HEK293 (cell line): ENCODE results near the gene SYNE1.

ENCODE experiments used
- CTCF ChIA-PET: fragments of 350-600 bp; formaldehyde crosslinking; extraction: SDS; loops from one replicate; lab custom pipeline; 2021; ENCODE audit warnings: antibody characterized with exemption; lab: Yijun Ruan, JAX
- POLR2A ChIA-PET: fragments of 300-600 bp; formaldehyde crosslinking; extraction: SDS; loops from one replicate; lab custom pipeline; 2020; ENCODE audit warnings: antibody characterized with exemption, inconsistent platforms; lab: Yijun Ruan, JAX
- H3K27ac ChIP-seq: fragments of 200-500 bp; sonication (Bioruptor generic); 2 replicates; pipeline ENCODE4 v1.5.1; 2014; ENCODE audit warnings: low read depth, low read length, control low read depth, inconsistent platforms; ENCODE audit errors: extremely low read depth
- H3K36me3 ChIP-seq, 2 experiments: fragments of 200-500 bp in 1 of 2; sonication (Bioruptor generic) in 1 of 2; 1 replicate in 1 of 2; 2 replicates in 1 of 2; pipeline ENCODE4 v1.5.1; 2014 to 2017; ENCODE audit warnings: inconsistent platforms in 2 of 2, low read length in 2 of 2; ENCODE audit not compliant: control insufficient read depth in 2 of 2, insufficient read depth in 1 of 2
- H3K4me1 ChIP-seq: fragments of 200-500 bp; sonication (Bioruptor generic); 2 replicates; pipeline ENCODE4 v1.5.1; 2014; ENCODE audit warnings: mild to moderate bottlenecking, low read length, inconsistent platforms; ENCODE audit not compliant: control insufficient read depth, insufficient read depth
- H3K4me3 ChIP-seq: 2 replicates; pipeline ENCODE4 v1.5.1; 2011; ENCODE audit warnings: low read depth, mild to moderate bottlenecking, control low read depth, low read length, moderate library complexity
- H3K9me3 ChIP-seq: fragments of 200-500 bp; sonication (Bioruptor generic); 2 replicates; pipeline ENCODE4 v1.5.1; 2014; ENCODE audit warnings: low read depth, low read length, inconsistent platforms; ENCODE audit not compliant: control insufficient read depth, insufficient read depth
- MEIS1 ChIP-seq: sonication (generic); formaldehyde crosslinking; IDR thresholded peaks from 2 replicates; pipeline ENCODE4 v1.8.1; 2022; ENCODE audit warnings: missing genetic modification reagents, mild to moderate bottlenecking, borderline replicate concordance
- OSR2 ChIP-seq: fragments of 450-650 bp; formaldehyde crosslinking; IDR thresholded peaks from 2 replicates; pipeline ENCODE4 v1.5.1; 2016; ENCODE audit warnings: missing biosample characterization, missing genetic modification characterization
- PRDM1 ChIP-seq: fragments of 450-650 bp; formaldehyde crosslinking; IDR thresholded peaks from 2 replicates; pipeline ENCODE4; 2016; ENCODE audit warnings: missing biosample characterization, missing genetic modification characterization
- WT1 ChIP-seq: fragments of 450-650 bp; formaldehyde crosslinking; IDR thresholded peaks from 2 replicates; pipeline ENCODE4 v1.5.1; 2016; ENCODE audit warnings: missing biosample characterization, missing genetic modification characterization
- YY1 ChIP-seq: fragments of 450-650 bp; formaldehyde crosslinking; IDR thresholded peaks from 2 replicates; pipeline ENCODE4 v1.5.1; 2018; ENCODE audit warnings: missing biosample characterization, missing genetic modification characterization
- ZFP3 ChIP-seq: fragments of 450-650 bp; formaldehyde crosslinking; IDR thresholded peaks from 2 replicates; pipeline ENCODE4 v1.5.1; 2016; ENCODE audit warnings: low read depth, missing biosample characterization, missing genetic modification characterization
- ZNF10 ChIP-seq: fragments of 450-650 bp; formaldehyde crosslinking; IDR thresholded peaks from 2 replicates; pipeline ENCODE4 v1.5.1; 2017; ENCODE audit warnings: missing biosample characterization, missing genetic modification characterization
- ZNF426 ChIP-seq: fragments of 450-650 bp; formaldehyde crosslinking; IDR thresholded peaks from 2 replicates; pipeline ENCODE4 v1.5.1; 2017; ENCODE audit warnings: missing biosample characterization, missing genetic modification characterization, mild to moderate bottlenecking, inconsistent platforms, moderate library complexity
- ZNF510 ChIP-seq: fragments of 450-650 bp; formaldehyde crosslinking; IDR thresholded peaks from 2 replicates; pipeline ENCODE4 v1.5.1; 2018; ENCODE audit warnings: mild to moderate bottlenecking, missing genetic modification characterization, missing biosample characterization; ENCODE audit not compliant: insufficient replicate concordance
- ZNF529 ChIP-seq: fragments of 450-650 bp; formaldehyde crosslinking; IDR thresholded peaks from 2 replicates; pipeline ENCODE4 v1.5.1; 2017; ENCODE audit warnings: missing genetic modification characterization, missing biosample characterization; ENCODE audit not compliant: insufficient replicate concordance
- ZNF660 ChIP-seq: fragments of 450-650 bp; IDR thresholded peaks from 2 replicates; pipeline ENCODE4 v1.5.1; 2018; ENCODE audit warnings: missing biosample characterization, mild to moderate bottlenecking, missing genetic modification characterization
- ZNF701 ChIP-seq: fragments of 450-650 bp; formaldehyde crosslinking; IDR thresholded peaks from 2 replicates; pipeline ENCODE4 v1.5.1; 2016; ENCODE audit warnings: missing biosample characterization, missing genetic modification characterization
- ZNF76 ChIP-seq: fragments of 450-650 bp; formaldehyde crosslinking; IDR thresholded peaks from 2 replicates; pipeline ENCODE4; 2016; ENCODE audit warnings: low read depth, missing biosample characterization, missing genetic modification characterization, borderline replicate concordance
- ZNF837 ChIP-seq: fragments of 450-650 bp; formaldehyde crosslinking; IDR thresholded peaks from 2 replicates; pipeline ENCODE4 v1.5.1; 2016; ENCODE audit warnings: missing biosample characterization, missing genetic modification characterization
- TF ChIP-seq, protein P1 (sequence below): fragments of 450-650 bp; formaldehyde crosslinking; IDR thresholded peaks from 2 replicates; pipeline ENCODE4 v1.5.1; 2017; ENCODE audit warnings: missing biosample characterization, missing genetic modification characterization
- TF ChIP-seq, protein P2 (sequence below): fragments of 450-650 bp; formaldehyde crosslinking; conservative IDR thresholded peaks from 2 replicates; pipeline ENCODE4 v1.5.1; 2016; ENCODE audit warnings: low read depth, missing biosample characterization, missing genetic modification characterization
- TF ChIP-seq, protein P3 (sequence below): fragments of 450-650 bp; formaldehyde crosslinking; IDR thresholded peaks from 2 replicates; pipeline ENCODE4 v1.5.0; 2017; ENCODE audit warnings: missing biosample characterization, missing genetic modification characterization, borderline replicate concordance

Gene SYNE1

DNA sequence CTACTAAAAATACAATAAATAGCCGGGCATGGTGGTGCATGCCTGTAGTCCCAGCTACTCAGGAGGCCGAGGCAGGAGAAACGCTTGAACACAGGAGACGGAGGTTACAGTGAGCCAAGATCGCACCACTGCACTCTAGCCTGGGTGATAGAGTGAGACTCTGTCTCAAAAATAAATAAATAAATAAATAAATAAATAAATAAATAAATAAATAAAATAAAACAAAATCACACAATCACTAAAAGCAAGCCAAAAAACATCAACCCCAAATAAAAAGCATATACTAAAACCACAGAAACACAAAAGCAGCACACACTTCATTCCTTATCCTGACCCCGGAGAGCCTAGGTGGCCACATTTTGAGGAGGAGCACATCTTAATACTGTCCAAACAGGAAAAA is 498.8 kb downstream of the SYNE1 start (continued):
- TF ChIP-seq ZNF510 (tag by site-specific recombination) (peak; percentile 9), ZNF426 (tag by site-specific recombination) (peak; percentile 54)

DNA sequence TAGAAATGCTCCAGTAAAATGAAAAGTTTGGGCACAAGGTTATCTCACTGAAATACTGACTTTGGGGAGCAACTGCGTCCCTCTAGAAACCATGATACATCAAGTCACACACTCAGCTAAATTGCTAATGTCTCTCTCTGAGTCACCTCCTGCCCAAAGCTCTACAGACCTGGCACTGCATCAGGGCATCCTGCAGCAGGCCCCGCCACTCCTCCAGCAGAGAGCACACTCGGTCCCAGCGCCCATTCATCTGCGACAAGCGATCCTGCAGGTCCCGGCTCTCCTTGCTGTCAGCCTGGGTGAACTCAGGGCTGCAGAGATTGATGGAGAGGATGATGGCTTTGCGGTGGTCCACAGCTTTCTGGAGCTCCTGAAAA is 500.7 kb downstream of the SYNE1 start:
- no peak for TF ChIP-seq ZNF510 (tag by site-specific recombination)
- no peak for TF ChIP-seq ZNF529 (tag by site-specific recombination)
- TF ChIP-seq, protein P1, sequence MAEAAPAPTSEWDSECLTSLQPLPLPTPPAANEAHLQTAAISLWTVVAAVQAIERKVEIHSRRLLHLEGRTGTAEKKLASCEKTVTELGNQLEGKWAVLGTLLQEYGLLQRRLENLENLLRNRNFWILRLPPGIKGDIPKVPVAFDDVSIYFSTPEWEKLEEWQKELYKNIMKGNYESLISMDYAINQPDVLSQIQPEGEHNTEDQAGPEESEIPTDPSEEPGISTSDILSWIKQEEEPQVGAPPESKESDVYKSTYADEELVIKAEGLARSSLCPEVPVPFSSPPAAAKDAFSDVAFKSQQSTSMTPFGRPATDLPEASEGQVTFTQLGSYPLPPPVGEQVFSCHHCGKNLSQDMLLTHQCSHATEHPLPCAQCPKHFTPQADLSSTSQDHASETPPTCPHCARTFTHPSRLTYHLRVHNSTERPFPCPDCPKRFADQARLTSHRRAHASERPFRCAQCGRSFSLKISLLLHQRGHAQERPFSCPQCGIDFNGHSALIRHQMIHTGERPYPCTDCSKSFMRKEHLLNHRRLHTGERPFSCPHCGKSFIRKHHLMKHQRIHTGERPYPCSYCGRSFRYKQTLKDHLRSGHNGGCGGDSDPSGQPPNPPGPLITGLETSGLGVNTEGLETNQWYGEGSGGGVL: no peak
- TF ChIP-seq ZNF660 (tag by site-specific recombination): no peak
- TF ChIP-seq, protein P2, sequence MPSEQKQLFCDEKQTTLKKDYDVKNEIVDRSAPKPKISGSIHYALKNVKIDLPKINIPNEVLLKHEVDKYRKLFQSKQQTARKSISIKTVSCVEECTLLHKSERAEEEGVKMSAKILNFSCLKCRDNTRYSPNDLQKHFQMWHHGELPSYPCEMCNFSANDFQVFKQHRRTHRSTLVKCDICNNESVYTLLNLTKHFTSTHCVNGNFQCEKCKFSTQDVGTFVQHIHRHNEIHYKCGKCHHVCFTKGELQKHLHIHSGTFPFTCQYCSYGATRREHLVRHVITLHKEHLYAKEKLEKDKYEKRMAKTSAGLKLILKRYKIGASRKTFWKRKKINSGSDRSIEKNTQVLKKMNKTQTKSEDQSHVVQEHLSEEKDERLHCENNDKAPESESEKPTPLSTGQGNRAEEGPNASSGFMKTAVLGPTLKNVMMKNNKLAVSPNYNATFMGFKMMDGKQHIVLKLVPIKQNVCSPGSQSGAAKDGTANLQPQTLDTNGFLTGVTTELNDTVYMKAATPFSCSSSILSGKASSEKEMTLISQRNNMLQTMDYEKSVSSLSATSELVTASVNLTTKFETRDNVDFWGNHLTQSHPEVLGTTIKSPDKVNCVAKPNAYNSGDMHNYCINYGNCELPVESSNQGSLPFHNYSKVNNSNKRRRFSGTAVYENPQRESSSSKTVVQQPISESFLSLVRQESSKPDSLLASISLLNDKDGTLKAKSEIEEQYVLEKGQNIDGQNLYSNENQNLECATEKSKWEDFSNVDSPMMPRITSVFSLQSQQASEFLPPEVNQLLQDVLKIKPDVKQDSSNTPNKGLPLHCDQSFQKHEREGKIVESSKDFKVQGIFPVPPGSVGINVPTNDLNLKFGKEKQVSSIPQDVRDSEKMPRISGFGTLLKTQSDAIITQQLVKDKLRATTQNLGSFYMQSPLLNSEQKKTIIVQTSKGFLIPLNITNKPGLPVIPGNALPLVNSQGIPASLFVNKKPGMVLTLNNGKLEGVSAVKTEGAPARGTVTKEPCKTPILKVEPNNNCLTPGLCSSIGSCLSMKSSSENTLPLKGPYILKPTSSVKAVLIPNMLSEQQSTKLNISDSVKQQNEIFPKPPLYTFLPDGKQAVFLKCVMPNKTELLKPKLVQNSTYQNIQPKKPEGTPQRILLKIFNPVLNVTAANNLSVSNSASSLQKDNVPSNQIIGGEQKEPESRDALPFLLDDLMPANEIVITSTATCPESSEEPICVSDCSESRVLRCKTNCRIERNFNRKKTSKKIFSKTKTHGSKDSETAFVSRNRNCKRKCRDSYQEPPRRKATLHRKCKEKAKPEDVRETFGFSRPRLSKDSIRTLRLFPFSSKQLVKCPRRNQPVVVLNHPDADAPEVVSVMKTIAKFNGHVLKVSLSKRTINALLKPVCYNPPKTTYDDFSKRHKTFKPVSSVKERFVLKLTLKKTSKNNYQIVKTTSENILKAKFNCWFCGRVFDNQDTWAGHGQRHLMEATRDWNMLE: no peak
- TF ChIP-seq WT1 (tag by site-specific recombination): no peak
- no peak for TF ChIP-seq ZNF10 (tag by site-specific recombination)
- TF ChIP-seq ZNF701 (tag by site-specific recombination): no peak
- TF ChIP-seq, protein P3, sequence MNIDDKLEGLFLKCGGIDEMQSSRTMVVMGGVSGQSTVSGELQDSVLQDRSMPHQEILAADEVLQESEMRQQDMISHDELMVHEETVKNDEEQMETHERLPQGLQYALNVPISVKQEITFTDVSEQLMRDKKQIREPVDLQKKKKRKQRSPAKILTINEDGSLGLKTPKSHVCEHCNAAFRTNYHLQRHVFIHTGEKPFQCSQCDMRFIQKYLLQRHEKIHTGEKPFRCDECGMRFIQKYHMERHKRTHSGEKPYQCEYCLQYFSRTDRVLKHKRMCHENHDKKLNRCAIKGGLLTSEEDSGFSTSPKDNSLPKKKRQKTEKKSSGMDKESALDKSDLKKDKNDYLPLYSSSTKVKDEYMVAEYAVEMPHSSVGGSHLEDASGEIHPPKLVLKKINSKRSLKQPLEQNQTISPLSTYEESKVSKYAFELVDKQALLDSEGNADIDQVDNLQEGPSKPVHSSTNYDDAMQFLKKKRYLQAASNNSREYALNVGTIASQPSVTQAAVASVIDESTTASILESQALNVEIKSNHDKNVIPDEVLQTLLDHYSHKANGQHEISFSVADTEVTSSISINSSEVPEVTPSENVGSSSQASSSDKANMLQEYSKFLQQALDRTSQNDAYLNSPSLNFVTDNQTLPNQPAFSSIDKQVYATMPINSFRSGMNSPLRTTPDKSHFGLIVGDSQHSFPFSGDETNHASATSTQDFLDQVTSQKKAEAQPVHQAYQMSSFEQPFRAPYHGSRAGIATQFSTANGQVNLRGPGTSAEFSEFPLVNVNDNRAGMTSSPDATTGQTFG: no peak
- no peak for TF ChIP-seq ZNF76 (tag by site-specific recombination)
- no peak for TF ChIP-seq YY1
- TF ChIP-seq ZFP3 (tag by site-specific recombination): no peak
- TF ChIP-seq PRDM1 (tag by site-specific recombination): no peak
- no peak for TF ChIP-seq OSR2 (tag by site-specific recombination)
- no peak for TF ChIP-seq ZNF837 (tag by site-specific recombination)
- TF ChIP-seq MEIS1 (CRISPR knock-in tag): no peak
- ChIA-PET CTCF (interaction anchor here (0.6 kb wide), 1 partner anchor 45 kb away, joined by 3 read pairs; no protein-coding TSS in a partner anchor), POLR2A (no interaction called here)
- no peaks in the 10 kb centered on the region for H3K9me3 ChIP-seq
- H3K4me3 ChIP-seq: no peak overlapping the region
- no peak overlapping the region for H3K27ac ChIP-seq
- peaks cover 0 to 54% of the 10 kb centered on the region in 2 experiments; a peak in 2 of 3 replicates for H3K36me3 ChIP-seq
- H3K4me1 ChIP-seq: no peaks in the 10 kb centered on the region
